ENCODE data around the gene FANCB.

DNA sequence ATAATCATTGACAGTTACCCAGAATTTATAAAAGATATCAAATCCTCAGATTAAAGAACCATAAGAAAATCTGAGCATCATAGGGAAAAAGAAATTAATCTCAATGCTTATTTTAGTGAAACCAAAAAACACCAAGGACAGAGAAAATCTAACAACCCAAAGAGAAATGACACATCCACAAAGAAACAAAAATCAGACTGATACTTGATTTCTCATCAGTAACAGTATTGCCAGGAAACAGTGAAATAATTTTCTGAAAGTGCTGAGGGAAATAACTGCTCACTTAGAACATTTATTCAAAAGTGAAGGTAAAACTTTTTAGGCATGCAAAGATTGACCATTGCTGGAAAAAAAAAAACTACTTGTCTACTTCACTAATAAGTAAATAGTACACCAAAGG lies 11.0 kb upstream of the FANCB start:
- TF ChIP-seq SP1 (CRISPR knock-in tag; conservative IDR thresholded peaks at IDR 0.05), result no peak
- TF ChIP-seq ZNF423 (CRISPR knock-in tag; IDR thresholded peaks at IDR 0.05), result no peak
- TF ChIP-seq ZNF416 (CRISPR knock-in tag; IDR thresholded peaks at IDR 0.05), result no peak
- no peak for TF ChIP-seq MXD4 (CRISPR knock-in tag; IDR thresholded peaks at IDR 0.05; ENCODE audit: borderline replicate concordance)
- TF ChIP-seq, protein P1, sequence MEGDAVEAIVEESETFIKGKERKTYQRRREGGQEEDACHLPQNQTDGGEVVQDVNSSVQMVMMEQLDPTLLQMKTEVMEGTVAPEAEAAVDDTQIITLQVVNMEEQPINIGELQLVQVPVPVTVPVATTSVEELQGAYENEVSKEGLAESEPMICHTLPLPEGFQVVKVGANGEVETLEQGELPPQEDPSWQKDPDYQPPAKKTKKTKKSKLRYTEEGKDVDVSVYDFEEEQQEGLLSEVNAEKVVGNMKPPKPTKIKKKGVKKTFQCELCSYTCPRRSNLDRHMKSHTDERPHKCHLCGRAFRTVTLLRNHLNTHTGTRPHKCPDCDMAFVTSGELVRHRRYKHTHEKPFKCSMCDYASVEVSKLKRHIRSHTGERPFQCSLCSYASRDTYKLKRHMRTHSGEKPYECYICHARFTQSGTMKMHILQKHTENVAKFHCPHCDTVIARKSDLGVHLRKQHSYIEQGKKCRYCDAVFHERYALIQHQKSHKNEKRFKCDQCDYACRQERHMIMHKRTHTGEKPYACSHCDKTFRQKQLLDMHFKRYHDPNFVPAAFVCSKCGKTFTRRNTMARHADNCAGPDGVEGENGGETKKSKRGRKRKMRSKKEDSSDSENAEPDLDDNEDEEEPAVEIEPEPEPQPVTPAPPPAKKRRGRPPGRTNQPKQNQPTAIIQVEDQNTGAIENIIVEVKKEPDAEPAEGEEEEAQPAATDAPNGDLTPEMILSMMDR (IDR thresholded peaks at IDR 0.05), result no peak

Data from WTC11 (cell line).